GM04503 (cell line): Measurements from ENCODE around the gene DAZAP1.

Experiments used
- DNase-seq: peaks from one replicate; pipeline ENCODE4 v3.0.0-alpha.2; 2012; ENCODE audit warnings: low read depth

DAZAP1 gene

DNA sequence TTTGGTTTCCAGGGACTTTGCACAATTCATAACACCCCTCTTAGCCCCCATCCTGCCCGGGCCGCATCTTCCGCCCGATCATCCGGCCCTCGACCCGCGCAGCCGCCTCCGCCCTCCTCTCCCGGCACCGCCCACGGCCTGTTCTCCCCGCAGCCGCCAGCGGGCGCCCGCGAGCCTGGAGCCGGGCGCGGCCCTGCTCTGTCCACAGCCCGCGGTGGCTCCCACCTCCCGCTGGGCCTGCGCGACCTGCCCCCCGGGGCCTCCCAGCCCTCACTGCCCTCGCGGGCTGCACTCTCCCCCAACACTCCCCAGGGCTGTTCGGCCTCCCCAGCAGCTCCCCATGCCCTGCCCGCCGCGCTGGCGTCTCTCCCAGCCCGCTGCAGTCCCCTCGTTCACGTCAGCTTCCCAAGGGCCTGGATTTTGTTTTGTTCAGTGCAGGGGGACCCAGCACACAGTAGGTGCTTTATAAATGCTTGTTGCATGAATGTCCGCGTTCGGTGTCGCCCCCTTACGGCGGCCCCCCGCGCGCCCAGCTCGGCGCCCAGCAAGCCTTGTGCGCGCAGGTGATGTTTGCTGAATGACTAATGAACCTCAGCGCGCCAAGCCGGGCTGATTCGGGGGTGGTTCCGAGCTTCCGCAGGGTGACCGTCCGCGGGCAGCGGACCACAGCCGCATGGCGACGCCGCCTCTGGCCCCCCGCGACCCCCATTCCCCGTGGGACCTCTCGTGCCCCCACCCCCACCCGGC lies 38.0 kb downstream of the DAZAP1 start:
- no peak for DNase-seq

DNA sequence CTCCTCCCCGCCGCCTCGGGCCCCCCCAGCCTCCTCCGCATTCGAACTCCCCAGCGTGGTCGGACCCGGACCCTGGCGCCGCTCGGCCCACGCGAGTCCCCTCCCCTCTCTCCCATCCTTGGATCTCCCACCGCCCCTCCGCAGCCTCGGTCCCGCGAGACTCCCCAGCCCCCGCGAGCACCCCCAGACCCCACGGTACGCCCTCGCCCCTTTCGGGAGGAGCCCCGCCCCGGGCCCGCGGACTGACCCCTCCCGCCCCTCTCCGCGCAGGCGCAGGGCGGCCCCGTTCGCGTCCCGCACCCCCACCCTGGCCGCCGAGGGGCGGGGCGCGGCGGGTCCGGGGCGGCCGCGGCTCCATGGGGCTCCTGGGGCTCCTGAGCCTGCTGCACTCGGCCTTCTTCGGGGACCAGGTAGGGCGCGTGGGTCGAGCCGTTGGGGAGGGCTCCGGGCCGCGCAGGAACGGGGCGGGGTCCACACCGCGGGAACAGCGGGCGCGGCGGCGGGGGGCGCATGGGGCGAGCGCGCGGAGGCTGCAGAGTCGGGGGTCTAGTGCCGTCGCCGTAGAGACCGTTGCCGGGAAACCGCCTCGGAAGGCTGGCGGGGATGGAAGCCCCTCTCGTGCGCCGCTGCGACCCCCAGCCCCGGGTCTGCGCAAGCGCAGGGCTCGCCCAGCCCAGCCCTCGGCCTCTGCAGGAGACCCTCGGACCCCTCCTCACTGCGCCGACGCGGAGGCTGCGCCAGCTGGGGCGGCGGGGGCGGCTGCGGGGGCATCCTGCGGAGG lies 38.7 kb downstream of the DAZAP1 start:
- DNase-seq: no peak

DNA sequence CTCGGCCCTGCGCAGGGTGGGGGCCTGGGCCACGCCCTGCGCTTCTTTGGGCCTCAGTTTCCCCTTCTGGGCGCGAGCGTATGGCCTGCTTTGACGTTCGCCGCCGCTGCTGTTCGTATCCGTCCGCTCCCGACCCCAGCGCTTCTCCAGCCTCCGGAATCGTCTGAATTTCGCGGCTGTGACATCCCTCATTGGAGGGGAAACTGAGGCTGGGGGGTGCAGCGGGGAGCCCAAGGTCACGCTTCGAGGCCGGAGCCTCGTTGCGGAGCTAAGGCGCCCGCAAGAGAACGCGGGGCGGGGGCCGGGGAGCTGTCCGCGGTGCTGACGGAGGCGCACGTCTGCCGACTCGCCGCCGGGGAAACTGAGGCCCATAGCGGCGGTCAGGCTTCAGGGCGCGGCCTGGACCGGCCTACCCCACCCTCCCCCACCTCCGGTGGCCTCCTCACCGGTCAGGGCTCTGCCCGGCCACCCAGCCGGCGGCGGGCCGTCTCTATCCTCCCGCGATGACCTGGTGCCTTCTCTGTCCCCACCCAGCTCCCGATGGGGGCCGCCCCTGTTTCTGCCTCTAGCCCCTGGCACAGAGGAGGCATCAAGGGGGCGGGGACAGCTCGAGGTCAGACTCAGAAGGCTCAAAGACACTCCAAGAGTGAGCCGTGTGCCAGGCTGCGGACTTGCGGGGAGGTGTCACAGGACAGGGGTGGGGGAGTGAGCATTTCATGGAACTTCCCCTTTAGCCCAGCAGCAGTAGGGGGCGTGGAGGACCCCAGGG lies 39.5 kb downstream of the DAZAP1 start:
- no peak for DNase-seq

DNA sequence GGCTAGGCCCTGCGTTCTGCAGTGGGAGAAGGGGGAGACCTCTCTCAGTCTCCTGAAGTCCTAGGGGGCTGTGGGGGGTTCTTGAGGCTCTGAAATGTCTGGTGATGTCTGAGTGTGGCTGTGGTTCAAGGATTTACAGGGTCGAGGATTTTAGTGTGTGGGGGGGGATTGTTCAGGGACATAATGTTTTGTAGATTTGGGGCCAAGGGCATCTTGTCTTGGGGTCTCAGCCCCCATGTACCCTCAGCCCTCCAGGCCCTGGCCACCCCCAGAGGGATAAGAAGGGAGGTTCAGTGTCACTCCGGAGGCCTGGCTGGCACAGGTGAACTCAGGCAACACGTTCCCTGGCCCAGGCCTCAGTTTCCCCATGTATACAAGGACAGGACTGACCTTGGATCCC lies 40.1 kb downstream of the DAZAP1 start:
- no peak for DNase-seq

DNA sequence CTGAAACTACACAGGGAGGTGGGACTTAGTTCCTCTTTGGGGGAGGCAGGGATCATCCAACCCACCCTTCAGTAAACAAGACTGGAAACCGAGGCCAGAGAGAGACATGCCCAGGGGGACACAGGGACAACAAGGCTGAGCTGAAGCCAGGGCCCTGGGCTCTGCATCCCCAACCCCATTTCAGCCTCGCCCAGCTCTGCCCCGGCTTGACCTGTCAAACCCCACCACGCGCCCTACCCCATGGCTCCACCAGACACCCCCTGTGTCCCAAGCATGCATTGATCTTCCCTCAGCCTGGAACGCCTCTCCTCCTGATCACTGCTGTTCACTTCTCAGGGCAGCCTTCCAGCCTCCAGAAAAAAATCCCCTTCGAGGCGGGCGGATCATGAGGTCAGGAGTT lies 40.6 kb downstream of the DAZAP1 start:
- no peak for DNase-seq

DNA sequence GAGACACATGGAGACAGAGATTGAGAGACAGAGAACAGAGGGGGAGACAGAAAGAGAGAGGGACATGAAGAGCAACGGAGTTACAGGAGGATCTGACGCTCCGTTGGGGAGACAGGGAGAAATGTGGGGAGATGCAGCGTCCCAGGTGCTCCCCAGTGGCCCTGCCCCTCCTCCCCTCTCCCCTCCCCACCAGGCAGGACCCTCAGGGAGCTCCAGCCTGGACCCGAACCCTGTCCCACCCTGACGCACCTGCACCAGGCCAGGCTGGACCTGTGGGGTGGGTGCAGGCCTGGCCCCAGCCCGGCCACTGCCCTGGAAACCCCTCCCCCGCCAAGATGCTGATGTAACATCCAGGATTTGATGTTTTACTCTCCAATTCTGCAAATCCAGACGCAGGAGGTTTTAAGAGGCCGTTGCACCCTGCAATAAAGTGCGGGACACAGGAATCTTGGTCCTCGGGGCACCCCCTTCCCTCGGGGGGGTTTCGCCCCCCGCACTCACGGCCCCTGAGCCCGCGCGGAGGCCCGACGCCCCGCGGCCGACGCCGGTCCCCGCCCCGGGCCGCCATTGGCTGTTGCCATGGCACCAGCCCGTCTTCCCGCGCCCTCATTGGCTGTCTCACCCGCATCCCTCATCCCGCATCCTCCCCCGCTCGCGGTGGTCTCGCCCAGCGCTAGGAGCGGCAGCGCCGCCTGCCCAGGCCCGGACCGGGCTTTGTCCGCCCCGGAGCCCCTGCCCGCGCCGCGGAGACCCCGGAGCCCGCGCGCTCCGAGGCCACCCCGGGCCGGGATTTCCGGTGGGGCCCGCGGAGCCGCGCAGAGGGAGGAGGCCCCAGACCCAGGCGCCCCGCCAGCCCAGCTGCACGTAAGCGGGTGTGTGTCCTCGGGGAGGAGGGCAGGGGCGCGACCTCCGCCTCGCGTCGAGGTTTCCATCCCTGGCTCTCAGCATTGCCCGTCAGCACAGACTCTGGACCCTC lies 42.4 kb downstream of the DAZAP1 start, which contains the start of gene APC2:
Gene APC2, plus strand, starts transcription at position 655 of the 976 bp plus-strand sequence. CDS start 2,881 bp downstream, outside the sequence.
- no peak for DNase-seq

DNA sequence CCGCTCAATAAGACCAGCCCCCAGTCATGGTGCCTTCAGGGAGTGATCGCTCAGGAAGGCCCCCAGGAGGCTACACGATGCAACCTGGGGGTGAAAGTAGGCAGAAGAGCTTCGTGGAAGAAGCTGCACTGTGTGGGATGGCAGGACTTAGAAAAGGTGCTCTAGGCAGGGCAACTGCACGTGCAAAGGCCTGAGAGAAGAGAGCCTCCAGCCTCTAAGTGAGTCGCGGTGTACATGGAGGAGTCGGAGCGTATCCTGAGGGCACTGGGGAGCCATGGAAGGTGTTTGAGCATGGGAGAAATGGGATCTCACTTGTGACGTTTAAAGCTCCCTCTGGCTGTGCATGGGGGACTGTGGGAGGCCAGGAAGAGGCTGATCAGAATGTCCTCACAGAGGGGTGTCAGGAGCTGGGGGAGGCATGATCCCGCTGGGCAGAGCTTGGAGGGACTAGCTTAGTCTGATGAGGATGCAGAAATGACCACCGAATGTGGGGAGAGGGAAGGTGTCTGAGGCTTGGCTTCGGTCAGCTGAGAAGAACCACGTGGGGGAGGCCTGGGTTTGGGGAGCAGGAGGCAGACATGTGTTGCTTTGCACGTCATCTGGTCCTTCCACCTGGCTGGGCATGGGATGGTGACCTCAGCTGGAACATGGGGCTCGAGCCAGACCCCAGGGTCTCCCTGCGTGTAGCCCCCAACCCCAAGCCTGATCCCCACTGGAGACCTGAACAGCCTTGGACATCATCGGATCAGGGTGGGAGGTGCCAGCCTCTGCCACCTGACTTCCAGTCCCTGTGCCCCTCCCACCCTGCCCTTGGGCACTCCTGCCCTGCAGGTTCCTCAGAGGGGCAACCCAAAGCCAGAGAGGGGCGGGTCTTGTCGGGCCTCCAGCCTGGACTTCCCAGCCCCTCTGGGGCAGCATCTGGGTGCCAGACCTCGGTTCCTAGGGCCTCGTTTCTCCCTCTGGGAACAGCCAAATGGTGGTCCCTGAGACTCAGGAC lies 43.6 kb downstream of the DAZAP1 start:
- no peak for DNase-seq

DNA sequence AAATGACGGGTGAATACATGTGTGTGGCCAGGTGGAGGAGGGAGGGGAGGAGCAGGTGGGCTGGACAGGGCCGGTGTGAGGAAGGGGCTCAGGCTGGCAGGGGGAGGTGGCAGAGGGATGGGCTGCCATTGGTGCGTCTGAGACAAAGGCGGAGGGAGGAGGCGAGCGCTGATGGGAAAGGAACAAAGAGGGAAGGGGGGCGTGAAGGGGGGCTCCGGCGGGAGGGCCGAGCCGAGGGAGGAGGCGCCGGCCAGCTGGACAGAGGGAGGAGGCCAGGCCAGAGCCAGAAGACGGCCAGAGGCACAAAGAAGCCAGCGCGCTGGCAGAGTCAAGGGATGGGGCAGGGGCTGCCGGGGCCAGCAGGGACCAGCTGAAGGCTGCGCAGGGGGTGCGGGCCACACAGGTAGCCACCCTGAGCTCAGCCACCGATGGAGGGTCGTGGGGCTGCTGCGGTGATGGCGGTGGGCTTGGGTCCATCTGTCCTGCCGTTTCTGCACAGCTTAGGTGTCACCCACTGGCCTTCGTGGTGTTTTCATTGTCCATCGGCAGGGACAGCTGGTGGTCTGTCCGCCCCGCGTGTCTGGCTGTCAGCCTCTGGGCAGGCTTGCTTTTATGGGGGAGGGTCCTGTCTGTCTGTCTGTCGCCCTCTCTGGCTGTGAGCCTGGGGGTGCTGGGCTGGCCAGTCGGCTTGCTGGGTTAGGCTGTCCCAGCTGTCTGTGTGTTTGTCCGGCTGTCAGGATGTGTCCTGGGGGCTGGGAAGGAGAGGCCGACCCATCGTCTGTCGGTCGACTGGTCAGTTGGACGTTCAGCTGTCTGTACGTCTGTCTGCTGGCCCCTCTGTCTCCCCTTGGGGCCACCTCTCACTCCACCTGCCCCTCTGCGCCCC lies 44.8 kb downstream of the DAZAP1 start:
- no peak for DNase-seq

DNA sequence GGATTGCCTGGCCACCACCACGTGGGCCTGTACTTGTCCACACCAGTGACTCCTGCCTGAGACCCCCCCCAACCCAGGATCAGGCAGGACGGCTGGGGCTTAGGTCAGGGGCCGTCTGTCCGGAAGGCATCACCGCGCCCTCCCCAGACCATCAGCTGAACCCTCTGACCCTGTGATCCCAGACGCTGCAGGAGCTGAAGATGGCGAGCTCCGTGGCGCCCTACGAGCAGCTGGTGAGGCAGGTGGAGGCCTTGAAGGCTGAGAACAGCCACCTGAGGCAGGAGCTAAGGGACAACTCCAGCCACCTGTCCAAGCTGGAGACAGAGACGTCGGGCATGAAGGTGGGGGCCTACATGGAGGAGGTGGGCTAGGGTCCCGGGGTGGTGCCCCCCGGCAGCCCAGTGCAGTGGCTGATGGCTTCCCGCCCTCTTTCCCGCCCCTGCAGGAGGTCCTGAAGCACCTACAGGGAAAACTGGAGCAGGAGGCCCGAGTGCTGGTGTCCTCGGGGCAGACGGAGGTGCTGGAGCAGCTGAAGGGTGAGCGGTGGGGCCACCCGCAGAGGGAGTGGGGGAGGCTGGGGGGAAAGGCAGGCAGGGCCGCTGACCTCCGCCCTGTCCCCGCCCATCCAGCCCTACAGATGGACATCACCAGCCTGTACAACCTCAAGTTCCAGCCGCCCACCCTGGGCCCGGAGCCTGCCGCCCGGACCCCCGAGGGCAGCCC lies 45.6 kb downstream of the DAZAP1 start:
- DNase-seq: no peak

DNA sequence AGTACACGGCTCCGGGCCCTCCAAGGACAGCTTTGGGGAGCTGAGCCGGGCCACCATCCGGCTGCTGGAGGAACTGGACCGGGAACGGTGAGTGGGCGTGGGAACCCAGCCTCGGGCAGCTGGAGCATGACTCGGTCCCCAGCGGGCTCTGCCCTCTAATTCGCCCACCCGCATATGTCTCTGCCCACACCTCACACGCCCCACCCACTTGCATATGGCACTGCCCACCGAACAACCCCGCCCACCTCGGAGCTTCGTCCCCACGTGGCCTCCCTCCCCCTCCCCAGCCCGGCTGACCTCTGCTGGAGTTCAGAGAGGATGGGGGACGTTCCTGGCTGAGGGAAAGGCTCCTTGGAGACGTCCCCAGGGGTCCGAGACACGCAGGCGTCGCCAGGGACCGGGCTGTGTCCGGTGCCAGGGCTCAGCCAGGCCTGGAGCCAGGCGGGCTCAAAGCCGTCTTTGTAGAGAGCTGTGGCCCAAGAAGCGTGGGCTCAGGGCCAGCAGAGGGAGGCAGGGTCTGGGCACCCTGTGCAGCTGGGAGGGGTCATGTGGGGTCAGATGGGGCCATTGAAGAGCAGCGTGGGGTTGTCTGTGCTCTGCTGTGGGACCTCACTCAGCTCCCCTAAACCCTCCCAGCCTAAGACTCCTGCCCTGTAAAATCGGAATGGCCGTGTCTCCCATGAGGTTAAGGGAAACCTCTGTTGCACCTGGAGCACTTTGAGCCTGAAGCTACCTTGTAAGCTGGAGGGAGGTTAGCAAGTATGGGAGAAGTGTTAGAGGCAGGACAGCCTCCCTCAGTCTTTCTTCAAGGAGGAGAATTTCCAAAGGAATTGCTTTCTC lies 46.4 kb downstream of the DAZAP1 start:
- no peak for DNase-seq

DNA sequence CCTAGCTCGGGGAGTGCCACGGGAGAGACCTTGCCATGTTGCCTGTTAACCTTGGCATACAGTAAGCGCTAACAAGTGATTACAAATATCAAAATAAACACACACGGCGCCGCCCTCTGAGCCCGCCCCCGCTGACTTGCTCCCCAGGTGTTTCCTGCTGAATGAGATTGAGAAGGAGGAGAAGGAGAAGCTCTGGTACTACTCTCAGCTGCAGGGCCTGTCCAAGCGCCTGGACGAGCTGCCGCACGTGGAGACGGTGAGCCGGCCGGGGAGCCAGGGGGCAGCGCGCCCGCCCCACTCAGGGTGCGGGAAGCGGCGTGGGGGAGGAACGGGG lies 47.6 kb downstream of the DAZAP1 start:
- no peak for DNase-seq

DNA sequence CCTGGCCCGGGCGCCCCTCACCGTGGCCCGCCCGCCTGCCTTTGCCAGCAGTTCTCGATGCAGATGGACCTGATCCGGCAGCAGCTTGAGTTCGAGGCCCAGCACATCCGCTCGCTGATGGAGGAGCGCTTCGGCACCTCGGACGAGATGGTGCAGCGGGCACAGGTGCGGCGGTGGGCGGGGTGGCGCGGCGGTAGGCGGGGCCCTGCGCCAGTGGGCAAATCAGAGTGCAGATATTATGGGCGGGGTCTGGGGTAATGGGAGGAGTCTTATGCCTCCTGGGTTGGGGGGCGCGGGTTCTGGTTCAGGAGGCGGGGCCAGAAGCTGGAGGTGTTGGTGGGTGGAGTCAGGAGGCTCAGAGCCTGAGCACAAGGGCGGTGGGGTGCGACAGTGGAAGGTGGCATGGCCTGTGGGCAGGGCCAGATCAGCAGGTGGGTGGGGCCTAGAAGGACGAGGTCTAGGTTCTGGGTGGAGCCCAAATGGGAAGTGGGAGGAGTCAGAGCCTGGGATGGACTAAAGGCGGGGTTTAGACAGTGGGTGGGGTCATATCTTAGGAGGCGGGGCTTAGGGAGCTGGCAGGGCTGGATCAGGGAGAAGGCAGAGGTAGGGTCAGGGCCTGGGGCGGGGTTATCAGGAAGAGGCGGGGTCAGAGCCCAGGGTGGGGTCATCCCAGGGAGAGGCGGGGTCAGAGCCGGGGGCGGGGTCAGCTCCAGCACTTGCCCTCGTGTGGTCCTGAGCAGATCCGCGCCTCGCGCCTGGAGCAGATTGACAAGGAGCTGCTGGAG lies 48.1 kb downstream of the DAZAP1 start:
- no peak for DNase-seq

DNA sequence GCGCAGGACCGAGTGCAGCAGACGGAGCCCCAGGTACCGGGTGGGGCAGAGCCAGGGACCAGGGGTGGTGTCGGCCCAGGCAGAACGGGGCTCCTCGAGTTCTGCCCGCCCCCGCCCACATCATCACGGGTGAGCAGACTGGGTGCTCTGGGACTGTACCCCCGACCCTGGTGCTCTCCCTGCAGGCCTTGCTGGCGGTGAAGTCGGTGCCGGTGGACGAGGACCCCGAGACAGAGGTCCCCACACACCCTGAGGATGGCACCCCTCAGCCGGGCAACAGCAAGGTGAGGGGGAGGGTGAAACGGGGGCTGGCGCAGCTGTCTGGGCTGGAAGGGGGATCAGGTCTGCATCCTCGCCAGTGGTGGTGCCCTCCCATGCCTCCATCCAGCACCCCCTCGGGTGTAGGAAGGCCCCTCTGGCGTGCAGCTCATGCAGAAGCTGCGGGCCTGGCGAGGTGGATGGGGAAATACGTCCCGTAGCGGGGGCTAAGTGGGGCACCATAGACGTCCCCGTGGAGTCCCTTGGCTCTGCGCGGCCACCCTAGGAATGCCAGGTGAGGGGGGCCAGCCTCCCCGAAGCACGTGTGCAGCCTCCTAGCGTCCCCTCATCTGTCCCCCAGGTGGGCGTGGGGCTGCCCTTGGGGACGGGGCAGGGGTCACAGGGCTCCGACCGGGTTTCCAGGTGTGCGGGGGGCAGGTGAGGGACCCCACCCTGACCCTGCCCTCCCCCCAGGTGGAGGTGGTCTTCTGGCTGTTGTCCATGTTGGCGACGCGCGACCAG lies 48.9 kb downstream of the DAZAP1 start:
- no peak for DNase-seq

DNA sequence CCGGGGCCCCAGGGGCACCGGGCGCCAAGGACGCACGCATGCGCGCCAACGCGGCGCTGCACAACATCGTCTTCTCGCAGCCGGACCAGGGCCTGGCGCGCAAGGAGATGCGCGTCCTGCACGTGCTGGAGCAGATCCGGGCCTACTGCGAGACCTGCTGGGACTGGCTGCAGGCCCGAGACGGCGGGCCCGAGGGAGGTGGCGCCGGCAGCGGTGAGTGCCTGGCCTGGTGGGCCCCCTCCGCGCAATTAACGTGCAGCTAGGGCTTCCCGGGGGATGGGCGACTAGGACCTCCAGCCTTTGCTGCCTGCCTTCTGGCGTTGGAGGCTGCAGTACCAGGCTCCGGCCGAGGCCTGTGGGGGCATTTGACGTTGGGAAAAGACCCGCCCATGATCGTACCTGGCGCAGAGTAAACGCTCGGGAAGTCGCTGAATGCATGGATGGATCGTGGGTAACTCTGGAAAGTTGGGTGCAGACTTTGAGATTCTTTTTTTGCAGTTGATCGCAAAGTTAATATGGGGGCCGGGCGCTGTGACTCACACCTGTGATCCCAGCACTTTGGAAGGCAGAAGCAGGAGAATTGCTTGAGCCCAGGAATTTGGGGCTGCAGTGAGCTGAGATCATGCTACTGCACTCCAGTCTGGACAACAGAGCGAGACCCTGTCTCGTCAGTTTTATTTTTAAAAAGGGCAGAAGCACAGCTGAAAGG lies 49.8 kb downstream of the DAZAP1 start:
- DNase-seq: no peak

DNA sequence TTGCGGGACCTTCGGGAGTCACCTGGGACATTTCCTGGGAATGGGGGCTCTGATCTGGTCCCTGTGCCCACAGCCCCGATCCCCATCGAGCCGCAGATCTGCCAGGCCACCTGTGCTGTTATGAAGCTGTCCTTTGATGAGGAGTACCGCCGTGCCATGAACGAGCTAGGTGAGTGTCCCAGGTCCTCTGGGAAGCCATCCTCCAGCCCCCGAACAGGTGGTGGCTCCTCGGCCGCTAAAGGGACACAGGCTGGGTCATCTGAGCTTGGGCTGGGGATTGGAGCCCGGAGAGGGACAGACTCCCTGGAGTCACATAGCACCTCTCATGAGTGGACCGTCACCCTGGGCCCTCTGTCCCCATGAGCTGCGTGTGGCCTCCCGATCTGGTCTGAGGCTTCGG lies 50.5 kb downstream of the DAZAP1 start:
- no peak for DNase-seq
